ENCODE data around the gene MTOR. TPM values are rescaled to one million over a fixed set of nuclear protein-coding genes. Genes with fewer than 3 reads are reported as not detected.
A peak's percentile ranks its signal among the peaks of the same experiment; 100 is the strongest.

MTOR gene
- total and polyA plus RNA-seq, 2 experiments from 2014 or later: 10.6 to 30.7 TPM

DNA sequence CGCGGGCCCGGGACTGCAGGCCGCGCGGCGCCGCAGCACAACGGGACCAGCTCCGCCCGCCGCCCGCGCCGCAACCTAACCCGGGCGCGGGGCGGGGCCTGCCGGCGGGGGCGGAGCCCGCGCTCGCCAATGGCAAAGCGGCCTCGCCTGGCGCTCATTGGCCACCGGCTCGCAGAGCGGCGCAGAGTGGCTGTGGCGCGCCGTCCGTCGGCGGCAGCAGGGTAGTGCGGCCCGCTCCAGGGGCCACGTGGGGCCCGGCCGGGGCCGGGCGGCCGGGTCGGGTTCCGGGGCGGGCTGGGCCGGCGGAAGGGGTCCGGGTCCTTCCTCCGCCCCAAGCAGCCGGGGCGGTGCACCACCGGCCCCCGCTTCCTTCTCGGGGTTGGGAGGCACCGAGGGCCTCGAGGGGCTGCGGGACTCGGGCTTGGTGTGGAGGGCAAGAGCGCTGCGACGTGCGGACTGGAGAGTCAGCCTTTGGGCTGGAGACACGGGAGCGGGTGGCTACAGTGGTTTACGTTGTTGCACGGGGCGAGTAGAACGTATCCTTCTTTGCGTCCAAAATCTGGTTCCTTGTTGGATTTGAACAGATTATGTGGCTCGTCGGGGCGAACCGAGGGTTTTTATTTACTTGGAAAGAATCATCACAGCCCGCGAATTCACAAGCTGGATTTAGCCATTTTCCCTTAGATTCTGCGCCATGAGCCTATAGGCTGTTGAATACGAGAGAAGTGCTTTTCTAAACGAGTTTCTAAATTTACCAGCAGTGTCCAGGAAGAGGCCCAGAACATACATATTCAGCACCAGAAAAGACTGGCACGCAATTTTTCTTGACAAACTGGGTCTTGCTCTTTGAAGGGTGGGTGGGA, 202.2 kb downstream of the MTOR start, which contains the start of gene SRM:
SRM (minus strand) TSS at position 51 of the 863 bp plus-strand sequence. CDS start 75 bp downstream, outside the sequence.
- Histone ChIP-seq H3K4me1 (ENCODE audit: insufficient read depth) (peaks cover 14% of the 10 kb centered on the region), H3K9me3 (ENCODE audit: low read depth) (no peaks in the 10 kb centered on the region), H3F3A (ENCODE audit: insufficient read depth) (peaks cover 35% of the 10 kb centered on the region), H3K4me3 (peak within 1 kb of the TSS; percentile 85), H2AFZ (peak within 1 kb of the TSS; percentile 89), H3K79me2 (ENCODE audit: insufficient read depth) (peaks cover 40% of the 10 kb centered on the region), H4K20me1 (ENCODE audit: insufficient read depth) (no peaks in the 10 kb centered on the region), H3K9me2 (ENCODE audit: insufficient read depth) (no peaks in the 10 kb centered on the region), H3K36me3 (ENCODE audit: low read depth) (peaks cover 8% of the 10 kb centered on the region; the same call in 1 of the 2 replicates), H3K27me3 (replicated peaks; ENCODE audit: insufficient read depth) (no peaks in the 10 kb centered on the region), H3K9ac (peak within 1 kb of the TSS; percentile 89), H3K27ac (peak within 1 kb of the TSS; percentile 68), H3K4me2 (ENCODE audit: unreplicated experiment) (peak within 1 kb of the TSS; percentile 93)
- DNase-seq: peak; percentile 98
- WGBS, 2 experiments (ENCODE audit: low coverage in 1 of 2, low lambda C conversion rate in 2 of 2, missing lambda C conversion rate in 2 of 2): 1% methylated on average over 42 to 47 of the region's 83 CpGs
- in situ Hi-C loops (cut with MboI): no loop called here
- TF ChIP-seq EZH2phosphoT487 (IDR thresholded peaks at IDR 0.05; ENCODE audit: insufficient read depth, low read depth): no peak
- TF ChIP-seq EZH2 (IDR thresholded peaks at IDR 0.05; ENCODE audit: insufficient read depth, poor library complexity, severe bottlenecking): no peak

DNA sequence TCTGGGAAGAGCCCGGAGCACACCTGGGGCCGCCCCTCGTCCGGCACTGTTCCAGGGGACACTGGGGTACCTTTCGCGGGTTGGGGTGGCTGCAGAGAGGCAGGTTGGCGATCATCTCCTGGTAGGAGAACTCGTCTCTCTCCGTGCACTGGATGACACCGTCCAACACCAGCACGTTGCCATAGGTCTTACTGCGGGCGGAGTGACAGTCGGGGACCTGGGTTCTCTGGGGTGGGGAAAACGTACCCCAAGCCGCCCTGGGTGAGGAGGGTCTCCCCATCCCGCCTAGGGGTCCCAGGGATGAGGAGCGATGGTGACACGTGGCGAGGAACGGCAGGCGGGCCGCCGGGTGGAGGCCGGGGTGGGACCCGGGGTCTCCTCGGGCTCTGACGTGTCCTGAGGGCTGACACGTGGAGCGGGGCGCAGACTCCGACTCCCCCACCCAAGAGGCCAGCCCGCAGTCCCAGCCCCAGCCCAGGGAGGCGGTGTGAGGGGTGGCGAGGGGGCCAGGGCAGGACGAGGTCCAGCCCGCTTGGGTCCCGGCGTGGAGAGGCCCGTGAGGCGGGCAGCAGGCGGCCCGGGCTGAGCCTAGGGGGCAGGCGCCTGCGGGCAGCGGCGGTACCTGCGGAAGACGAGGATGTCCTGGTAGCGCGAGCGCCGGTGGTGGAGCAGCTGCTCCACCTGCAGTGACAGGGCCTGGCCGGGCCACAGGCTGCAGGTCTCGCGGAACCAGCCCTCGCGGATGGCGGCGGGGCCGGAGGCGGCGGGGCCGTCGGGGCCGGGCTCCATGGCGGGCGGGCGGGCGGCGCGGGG, 203.0 kb downstream of the MTOR start:
- H2AFZ ChIP-seq: peak overlapping the region; percentile 60
- no peaks in the 10 kb centered on the region for H3K9me2 ChIP-seq (ENCODE audit: insufficient read depth)
- peak overlapping the region; percentile 85 for H3K4me3 ChIP-seq
- no peaks in the 10 kb centered on the region for H3K9me3 ChIP-seq (ENCODE audit: low read depth)
- no peaks in the 10 kb centered on the region for H3K27me3 ChIP-seq (replicated peaks; ENCODE audit: insufficient read depth)
- peak; percentile 54 for DNase-seq
- peaks cover 31% of the 10 kb centered on the region for H3F3A ChIP-seq (ENCODE audit: insufficient read depth)
- H3K9ac ChIP-seq: peak overlapping the region; percentile 89
- WGBS, 2 experiments (ENCODE audit: low coverage in 1 of 2, low lambda C conversion rate in 2 of 2, missing lambda C conversion rate in 2 of 2): 1 to 2% methylated on average over 42 to 54 of the region's 72 CpGs
- TF ChIP-seq EZH2 (IDR thresholded peaks at IDR 0.05; ENCODE audit: insufficient read depth, poor library complexity, severe bottlenecking) (no peak), EZH2phosphoT487 (IDR thresholded peaks at IDR 0.05; ENCODE audit: insufficient read depth, low read depth) (no peak)
- H3K4me2 ChIP-seq (ENCODE audit: unreplicated experiment): peak overlapping the region; percentile 93
- H3K27ac ChIP-seq: peak overlapping the region; percentile 36
- H3K4me1 ChIP-seq (ENCODE audit: insufficient read depth): peaks cover 14% of the 10 kb centered on the region
- H4K20me1 ChIP-seq (ENCODE audit: insufficient read depth): no peaks in the 10 kb centered on the region
- in situ Hi-C loops (cut with MboI): no loop called here
- H3K36me3 ChIP-seq (ENCODE audit: low read depth): peaks cover 3% of the 10 kb centered on the region; the same call in 1 of the 2 replicates
- H3K79me2 ChIP-seq (ENCODE audit: insufficient read depth): peaks cover 40% of the 10 kb centered on the region

DNA sequence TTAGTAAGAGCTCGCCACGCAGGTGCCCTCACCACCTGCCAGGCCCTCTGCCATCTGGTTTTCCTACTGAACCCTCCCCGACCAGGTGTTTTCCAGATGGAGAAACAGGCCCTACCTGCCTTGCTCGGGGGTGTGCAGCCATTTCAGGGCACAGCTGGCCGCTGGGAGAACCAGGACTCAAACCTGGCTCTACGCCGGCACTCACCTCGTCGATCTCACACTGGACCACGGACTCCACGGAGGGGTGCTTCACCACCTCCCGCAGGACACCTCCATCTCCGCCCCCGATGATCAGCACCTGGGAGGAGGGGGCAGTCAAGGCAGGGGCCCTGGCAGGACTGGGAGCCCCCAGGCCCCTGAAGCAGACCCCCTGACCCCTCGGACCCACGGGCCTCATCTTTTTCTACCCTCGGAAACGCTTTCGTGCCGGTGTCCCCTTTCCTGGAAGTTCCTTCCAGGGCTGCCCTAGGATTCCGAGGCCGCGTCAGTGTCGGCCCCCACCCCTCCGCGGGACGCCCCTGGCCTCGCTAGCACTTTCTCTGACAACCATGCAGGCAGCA, 203.7 kb downstream of the MTOR start:
- Histone ChIP-seq H2AFZ (peak overlapping the region; percentile 60), H3F3A (ENCODE audit: insufficient read depth) (peaks cover 25% of the 10 kb centered on the region), H3K27ac (no peak overlapping the region), H3K4me1 (ENCODE audit: insufficient read depth) (peaks cover 14% of the 10 kb centered on the region), H3K9me2 (ENCODE audit: insufficient read depth) (no peaks in the 10 kb centered on the region), H3K9ac (peak overlapping the region; percentile 89), H3K36me3 (ENCODE audit: low read depth) (0 out of 2 replicates have a peak, but pooled peaks cover 3% of the 10 kb centered on the region), H3K4me2 (ENCODE audit: unreplicated experiment) (peak overlapping the region; percentile 93), H3K27me3 (replicated peaks; ENCODE audit: insufficient read depth) (no peaks in the 10 kb centered on the region), H3K79me2 (ENCODE audit: insufficient read depth) (peaks cover 40% of the 10 kb centered on the region), H3K9me3 (ENCODE audit: low read depth) (no peaks in the 10 kb centered on the region), H3K4me3 (peak overlapping the region; percentile 85), H4K20me1 (ENCODE audit: insufficient read depth) (no peaks in the 10 kb centered on the region)
- peak; percentile 32 for DNase-seq
- in situ Hi-C loops (cut with MboI): no loop called here
- WGBS, 2 experiments (ENCODE audit: low coverage in 1 of 2, low lambda C conversion rate in 2 of 2, missing lambda C conversion rate in 2 of 2): 26 to 29% methylated on average over 18 to 28 of the region's 28 CpGs
- TF ChIP-seq EZH2phosphoT487 (IDR thresholded peaks at IDR 0.05; ENCODE audit: insufficient read depth, low read depth): no peak
- TF ChIP-seq EZH2 (IDR thresholded peaks at IDR 0.05; ENCODE audit: insufficient read depth, poor library complexity, severe bottlenecking): no peak

DNA sequence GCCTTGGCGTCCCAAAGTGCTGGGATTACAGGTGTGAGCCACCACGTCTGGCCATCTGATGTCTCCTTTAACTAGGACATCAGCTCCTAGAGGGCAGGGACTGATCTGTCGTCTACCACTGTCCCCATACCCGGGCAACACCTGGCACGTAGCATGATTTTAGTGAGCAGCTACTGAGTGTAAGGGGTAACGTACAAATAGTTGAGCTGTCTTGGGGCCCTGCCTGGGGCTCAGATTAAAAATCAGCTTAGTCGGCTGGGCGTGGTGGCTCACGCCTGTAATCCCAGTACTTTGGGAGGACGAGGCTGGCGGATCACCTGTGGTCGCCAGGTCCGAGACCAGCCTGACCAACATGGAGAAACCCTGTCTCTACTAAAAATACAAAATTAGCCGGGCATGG, 204.3 kb downstream of the MTOR start:
- 96 to 98% methylated on average over 14 of the region's 14 CpGs for WGBS, 2 experiments (ENCODE audit: low coverage in 1 of 2, low lambda C conversion rate in 2 of 2, missing lambda C conversion rate in 2 of 2)
- TF ChIP-seq EZH2 (IDR thresholded peaks at IDR 0.05; ENCODE audit: insufficient read depth, poor library complexity, severe bottlenecking): no peak
- no peak for TF ChIP-seq EZH2phosphoT487 (IDR thresholded peaks at IDR 0.05; ENCODE audit: insufficient read depth, low read depth)
- Histone ChIP-seq H3K9ac (no peak overlapping the region), H3K4me2 (ENCODE audit: unreplicated experiment) (no peak overlapping the region), H3K9me2 (ENCODE audit: insufficient read depth) (no peaks in the 10 kb centered on the region), H3K4me1 (ENCODE audit: insufficient read depth) (peaks cover 9% of the 10 kb centered on the region), H2AFZ (no peak overlapping the region), H3K4me3 (no peak overlapping the region), H3K27me3 (replicated peaks; ENCODE audit: insufficient read depth) (no peaks in the 10 kb centered on the region), H3K36me3 (ENCODE audit: low read depth) (0 out of 2 replicates have a peak, but pooled peaks cover 3% of the 10 kb centered on the region), H3K79me2 (ENCODE audit: insufficient read depth) (peaks cover 40% of the 10 kb centered on the region), H3F3A (ENCODE audit: insufficient read depth) (peaks cover 18% of the 10 kb centered on the region), H4K20me1 (ENCODE audit: insufficient read depth) (no peaks in the 10 kb centered on the region), H3K27ac (no peak overlapping the region), H3K9me3 (ENCODE audit: low read depth) (no peaks in the 10 kb centered on the region)
- no peak for DNase-seq
- in situ Hi-C loops (cut with MboI): no loop called here
